Measurements from ENCODE around the gene SALL3.

Gene SALL3

DNA sequence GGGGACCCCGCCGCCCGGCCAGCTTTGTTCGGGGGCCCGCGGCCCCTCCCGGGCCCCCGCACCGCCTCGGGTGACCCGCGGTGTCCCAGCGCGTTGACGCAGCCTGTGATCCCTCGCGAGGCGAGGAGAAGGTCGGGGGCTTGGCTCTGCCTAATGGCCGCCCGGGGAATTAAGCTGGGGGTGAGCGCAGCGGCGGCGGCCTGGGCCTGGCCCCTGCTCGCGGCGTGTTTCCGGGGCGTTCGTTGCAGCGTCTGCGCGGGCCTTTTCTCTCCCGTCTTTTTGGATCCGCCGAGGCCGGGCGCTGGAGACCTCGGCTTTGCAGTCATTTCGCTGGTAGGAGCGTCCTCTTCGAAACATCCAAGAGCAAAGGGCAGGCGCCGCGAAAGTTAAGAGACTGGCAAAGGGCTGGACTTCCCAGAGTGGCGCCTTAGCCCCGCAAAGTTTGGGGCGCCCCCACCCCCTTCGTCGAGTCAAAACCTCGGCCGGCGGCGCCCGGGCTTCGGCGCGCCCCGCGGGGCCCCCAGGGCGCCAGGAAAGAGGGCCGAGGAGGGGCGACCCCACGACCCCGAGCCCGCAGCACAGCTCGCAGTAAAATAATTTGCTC, 1.3 kb downstream of the SALL3 start:
- DNase-seq (ENCODE audit: low spot score): no peak

GRCh38 chr18:78981394-78981831, 1.8 kb downstream of the SALL3 start:
- DNase-seq (ENCODE audit: low spot score): no peak

DNA sequence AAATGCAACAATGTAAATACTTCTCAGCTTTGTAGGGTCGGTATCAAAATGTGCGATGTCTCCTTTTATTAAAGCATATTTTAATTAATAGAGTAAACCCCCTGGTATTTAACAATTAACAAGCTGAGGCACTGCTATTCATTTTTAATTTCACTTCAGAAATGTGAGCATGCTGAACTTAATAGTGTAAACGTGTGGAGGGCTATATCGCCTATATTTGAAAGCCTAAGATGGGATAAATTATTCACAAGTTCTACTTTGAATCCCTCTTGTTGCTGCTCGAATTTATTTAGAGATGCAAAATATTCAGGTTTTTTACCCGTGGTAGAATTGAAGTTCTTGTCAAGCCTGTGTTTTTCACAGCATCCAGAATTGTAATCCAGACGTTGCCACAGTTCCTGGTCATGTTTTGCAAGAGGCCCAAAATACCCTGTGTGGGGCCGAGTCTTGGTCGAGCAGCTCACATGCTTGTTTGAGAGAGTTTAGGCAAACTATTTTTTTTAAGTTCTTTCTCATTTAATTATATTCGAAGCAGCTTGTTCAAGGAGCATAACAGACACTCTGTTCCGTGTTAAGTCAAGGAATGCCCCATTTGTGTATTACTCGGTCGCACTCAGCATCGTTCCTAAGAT, 2.5 kb downstream of the SALL3 start:
- no peak for DNase-seq (ENCODE audit: low spot score)

DNA sequence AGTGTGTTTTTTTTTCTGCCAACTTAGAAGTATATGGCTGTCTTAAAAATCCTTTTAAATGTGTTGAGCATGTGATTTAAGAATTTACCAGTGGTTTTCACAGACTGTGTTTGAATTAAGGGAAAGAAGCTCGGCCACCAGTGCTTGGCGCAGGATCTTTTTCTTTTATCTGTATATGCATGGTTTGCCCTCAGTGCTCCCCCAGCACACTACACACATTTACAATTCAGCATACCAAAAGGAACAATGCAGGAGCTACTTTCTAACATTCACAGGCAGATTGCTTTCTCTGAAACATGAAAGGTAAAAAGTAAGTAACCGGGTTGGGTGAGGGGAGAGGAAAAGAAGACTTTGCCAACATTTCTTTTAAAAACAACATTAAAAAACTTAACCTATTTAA, 3.9 kb downstream of the SALL3 start:
- no peak for DNase-seq (ENCODE audit: low spot score)

- DNase-seq (ENCODE audit: low spot score): peak; percentile 29
These were observed 5.5 kb downstream of the SALL3 start for GRCh38 chr18:78984941-78985784.

DNA sequence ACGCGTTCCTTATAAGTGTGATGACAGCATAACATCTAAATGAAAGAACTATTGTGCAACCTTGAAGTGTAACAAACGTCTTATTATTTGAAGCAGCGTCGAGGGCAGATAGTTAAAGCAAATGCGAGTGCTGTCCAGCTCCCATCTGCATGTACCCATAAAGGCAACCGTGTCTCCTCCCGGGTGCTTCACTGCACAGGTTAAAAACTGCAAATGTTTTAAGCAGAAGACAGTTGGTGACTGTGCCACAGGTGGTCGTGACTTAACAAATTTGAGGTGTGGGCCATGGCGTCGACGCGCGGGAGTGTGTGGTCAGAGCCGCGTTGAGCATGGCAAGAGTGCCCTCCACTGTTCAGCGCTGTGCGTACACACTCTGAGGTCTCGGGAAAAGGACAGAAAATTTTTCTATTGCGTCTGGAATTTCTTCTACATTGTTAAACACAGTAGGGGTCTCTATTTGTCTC, 6.4 kb downstream of the SALL3 start:
- no peak for DNase-seq (ENCODE audit: low spot score)

- no peak for DNase-seq (ENCODE audit: low spot score)
These were observed 11.8 kb downstream of the SALL3 start for GRCh38 chr18:78991446-78991845.

GRCh38 chr18:78992041-78993011, 12.7 kb downstream of the SALL3 start:
- no peak for DNase-seq (ENCODE audit: low spot score)

GRCh38 chr18:78993014-78993926, 13.7 kb downstream of the SALL3 start:
- no peak for DNase-seq (ENCODE audit: low spot score)

GRCh38 chr18:78994000-78994399, 14.4 kb downstream of the SALL3 start:
- DNase-seq (ENCODE audit: low spot score): no peak

DNA sequence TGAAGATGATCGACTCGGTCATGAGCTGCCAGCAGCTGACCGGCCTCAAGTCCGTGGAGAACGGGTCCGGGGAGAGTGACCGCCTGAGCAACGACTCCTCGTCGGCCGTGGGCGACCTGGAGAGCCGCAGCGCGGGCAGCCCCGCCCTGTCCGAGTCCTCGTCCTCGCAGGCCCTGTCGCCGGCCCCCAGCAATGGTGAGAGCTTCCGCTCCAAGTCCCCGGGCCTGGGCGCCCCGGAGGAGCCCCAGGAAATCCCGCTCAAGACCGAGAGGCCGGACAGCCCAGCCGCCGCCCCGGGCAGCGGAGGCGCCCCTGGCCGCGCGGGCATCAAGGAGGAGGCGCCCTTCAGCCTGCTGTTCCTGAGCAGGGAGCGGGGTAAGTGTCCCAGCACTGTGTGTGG, 14.9 kb downstream of the SALL3 start:
- DNase-seq (ENCODE audit: low spot score): no peak

- DNase-seq (ENCODE audit: low spot score): no peak
These were observed 15.5 kb downstream of the SALL3 start for GRCh38 chr18:78994977-78995582.

- DNase-seq (ENCODE audit: low spot score): no peak
These were observed 16.2 kb downstream of the SALL3 start for GRCh38 chr18:78995740-78996395.

GRCh38 chr18:78996741-78997490, 17.3 kb downstream of the SALL3 start:
- no peak for DNase-seq (ENCODE audit: low spot score)

DNA sequence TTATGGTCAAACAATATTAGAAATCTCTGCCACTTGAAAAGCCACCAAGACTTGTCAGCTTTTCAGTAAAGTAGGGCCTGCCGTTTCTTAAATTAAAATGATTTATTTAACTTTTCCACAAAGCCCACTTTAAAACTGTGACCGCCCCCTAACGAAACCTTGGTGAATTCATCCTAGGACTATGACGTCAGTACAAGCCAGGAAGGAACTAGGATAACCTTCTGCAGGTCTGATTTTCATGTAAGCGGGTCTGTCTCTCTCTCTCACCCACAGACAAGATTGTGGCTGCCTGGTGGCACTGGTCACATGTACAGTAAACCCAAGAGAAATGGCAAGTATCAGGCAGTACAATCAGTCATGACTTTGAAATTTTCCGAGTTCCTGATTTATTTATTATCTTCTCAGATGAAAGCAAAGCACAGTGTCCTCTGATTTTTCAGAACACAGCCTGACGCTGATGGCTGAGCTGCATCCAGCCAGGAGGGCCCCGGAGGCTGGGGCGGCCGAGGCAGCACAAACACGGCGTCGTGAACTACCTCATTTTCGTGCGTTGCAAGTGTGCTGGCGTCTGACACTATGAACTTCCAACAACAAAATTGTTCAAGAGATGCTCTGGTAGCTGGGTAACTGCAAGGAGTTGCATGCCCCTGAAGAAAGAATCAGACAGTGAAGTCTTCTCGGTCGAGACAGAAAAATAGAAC, 18.9 kb downstream of the SALL3 start:
- DNase-seq (ENCODE audit: low spot score): no peak

- no peak for DNase-seq (ENCODE audit: low spot score)
These were observed 20.3 kb downstream of the SALL3 start for GRCh38 chr18:78999939-79000338.

GRCh38 chr18:79000997-79001396, 21.4 kb downstream of the SALL3 start:
- no peak for DNase-seq (ENCODE audit: low spot score)

DNA sequence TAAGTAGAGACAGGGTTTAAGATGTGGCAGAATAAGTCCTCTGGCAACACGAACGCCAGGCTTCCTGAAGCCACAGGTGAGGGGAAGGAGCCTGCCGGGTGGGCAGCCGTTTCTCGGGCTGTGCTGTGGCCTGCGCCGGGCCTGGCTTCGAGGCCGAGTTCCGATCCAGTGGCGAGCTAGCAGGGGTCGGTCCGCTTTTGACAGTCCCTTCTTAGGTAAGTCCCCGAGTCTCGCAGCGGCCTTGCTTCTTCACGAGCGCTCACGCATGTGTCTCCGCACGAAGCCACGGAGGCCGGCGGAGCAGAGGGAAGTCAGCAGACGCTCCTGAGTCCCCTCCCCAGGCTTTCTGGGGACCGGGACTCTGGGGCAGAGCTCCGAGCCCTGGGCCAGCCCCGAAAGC, 26.0 kb downstream of the SALL3 start:
- no peak for DNase-seq (ENCODE audit: low spot score)

Data from kidney capillary endothelial cell (primary cell).